Measurements from ENCODE around the gene PRSS27.
A peak's percentile ranks its signal among the peaks of the same experiment; 100 is the strongest.
"Not testable (repeated sequence)": the region's sequence is repeated elsewhere in the genome, so short reads cannot be mapped to it uniquely, and the experiment has no call there.

Gene PRSS27

GRCh38 chr16:2670017-2670416, 50.0 kb downstream of the PRSS27 start:
- peak; percentile 56 for DNase-seq

DNA sequence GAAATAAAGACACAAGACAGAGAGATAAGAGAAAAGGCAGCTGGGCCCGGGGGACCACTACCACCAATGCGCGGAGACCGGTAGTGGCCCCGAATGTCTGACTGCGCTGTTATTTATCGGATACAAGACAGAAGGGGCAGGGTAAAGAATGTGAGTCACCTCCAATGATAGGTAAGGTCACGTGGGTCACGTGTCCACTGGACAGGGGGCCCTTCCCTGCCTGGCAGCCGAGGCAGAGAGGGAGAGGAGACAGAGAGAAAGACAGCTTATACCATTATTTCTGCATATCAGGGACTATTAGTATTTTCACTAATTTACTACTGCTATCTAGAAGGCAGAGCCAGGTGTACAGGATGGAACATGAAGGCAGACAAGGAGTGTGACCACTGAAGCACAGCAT, 50.4 kb downstream of the PRSS27 start:
- not testable (repeated sequence) for DNase-seq

DNA sequence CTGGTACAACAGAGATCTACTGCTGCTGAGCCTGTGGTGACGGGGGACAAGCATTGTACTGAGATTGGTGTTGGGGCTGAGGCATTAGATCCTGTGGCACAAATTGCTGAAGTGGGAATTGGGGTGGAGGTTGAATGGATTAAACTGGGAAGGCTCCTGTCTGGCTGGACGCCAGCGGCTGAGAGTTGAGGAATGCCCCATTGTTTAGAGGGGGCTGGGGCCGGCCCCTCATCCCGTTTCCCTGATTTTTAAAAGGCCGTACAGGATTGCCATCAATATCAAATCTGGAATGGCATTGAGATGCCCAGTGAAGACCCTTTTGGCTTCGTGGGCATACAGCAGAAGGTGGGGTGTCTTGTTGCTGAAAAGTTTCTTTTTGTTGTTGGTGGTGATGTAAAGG, 53.4 kb downstream of the PRSS27 start:
- not testable (repeated sequence) for DNase-seq

DNA sequence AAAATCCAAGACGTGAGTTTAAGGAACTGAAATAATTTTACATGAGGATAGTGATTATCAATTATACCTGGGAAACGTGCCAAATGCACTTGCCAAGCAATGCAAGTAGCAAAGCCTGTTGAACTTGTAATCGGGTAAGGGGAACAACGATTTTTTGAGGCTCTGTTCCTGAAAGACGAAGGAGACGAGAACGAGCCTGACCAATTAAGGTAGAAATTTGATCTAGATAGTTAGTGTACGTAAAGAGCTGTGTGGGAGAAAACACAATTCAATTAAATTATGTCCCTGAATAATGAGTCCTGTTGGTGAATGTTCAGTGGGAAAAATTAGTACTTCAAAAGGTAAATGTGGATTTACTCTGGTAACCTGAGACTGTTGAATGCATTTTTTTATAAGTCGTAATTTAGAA, 55.4 kb downstream of the PRSS27 start:
- DNase-seq, result no peak

- DNase-seq, result no peak
Observed at GRCh38 chr16:2663553-2664546, 56.2 kb downstream of the PRSS27 start.
